Sciatic nerve (tissue), 2 donors: ENCODE results near the gene BBS1. TPM values are rescaled to one million over a fixed set of nuclear protein-coding genes. Genes with fewer than 3 reads are reported as not detected.

Source experiments
- ATAC-seq: fragments of 200-7000 bp; cut with Tn5 transposase; one replicate; pipeline ENCODE4 v1.9.1; 2020; ENCODE audit warnings: mild to moderate bottlenecking, moderate library complexity
- DNase-seq: peaks from one replicate; pipeline ENCODE4 v3.0.0-alpha.2; 2020; ENCODE audit warnings: low spot score
- intact Hi-C: fragments of 100-400 bp; cut with DNase I; formaldehyde crosslinking; loops from one replicate; pipeline ENCODE4 v1.14.2; 2022
- total RNA-seq: library from RNA; stranded (reverse); fragmentation: NEBNext Ultra II Directional; extraction: Animal tissue kit (Norgen Biotek cat#: 25700); gene quantifications from one replicate; pipeline ENCODE4 v1.2.1, GENCODE V29; 2021
- donor health status: DM: no; HTN: no; CAD: no.
- donor health status: DM: no; HTN: no; CAD: no.

The BBS1 gene
- total RNA-seq, 1 donor from 2014 or later = 47.6 TPM

GRCh38 chr11:66476173-66476840 is 34.1 kb upstream of the BBS1 start:
- no peak for DNase-seq
- no peak for ATAC-seq
- intact Hi-C loops = no loop called here

GRCh38 chr11:66476841-66477251 is 33.6 kb upstream of the BBS1 start:
- intact Hi-C loops = no loop called here
- DNase-seq (no peak), ATAC-seq (no peak)

- intact Hi-C loops = no loop called here
- DNase-seq (no peak), ATAC-seq (no peak)
Measured at GRCh38 chr11:66477263-66478201, 32.9 kb upstream of the BBS1 start.

GRCh38 chr11:66478729-66479393 is 31.6 kb upstream of the BBS1 start:
- no peak for DNase-seq
- intact Hi-C loops = no loop called here
- no peak for ATAC-seq

- ATAC-seq (peak; percentile 29), DNase-seq (no peak)
- intact Hi-C loops = no loop called here
Measured at GRCh38 chr11:66479394-66480116, 30.9 kb upstream of the BBS1 start.

GRCh38 chr11:66480117-66480938 is 30.1 kb upstream of the BBS1 start, which contains the start of gene DPP3:
TSS of gene DPP3 (plus strand) at chr11:66480434. CDS start at chr11:66482201, 1,767 bp downstream.
- intact Hi-C loops = no loop called here
- ATAC-seq = peak; percentile 98
- peak; percentile 98 for DNase-seq

GRCh38 chr11:66484806-66485380 is 25.5 kb upstream of the BBS1 start:
- DNase-seq = no peak
- ATAC-seq = no peak
- intact Hi-C loops = loop anchor here (5.0 kb wide), 1 partner anchor 753 kb away; no protein-coding TSS in a partner anchor

GRCh38 chr11:66488957-66489356 is 21.5 kb upstream of the BBS1 start:
- no peak for DNase-seq
- intact Hi-C loops = loop anchor here (5.0 kb wide), 1 partner anchor 757 kb away; no protein-coding TSS in a partner anchor
- ATAC-seq = no peak

- intact Hi-C loops = loop anchor here (5.0 kb wide), 1 partner anchor 757 kb away; no protein-coding TSS in a partner anchor
- ATAC-seq (no peak), DNase-seq (no peak)
Measured at GRCh38 chr11:66489636-66490035, 20.8 kb upstream of the BBS1 start.

- DNase-seq (no peak), ATAC-seq (peak; percentile 11)
- intact Hi-C loops = no loop called here
Measured at GRCh38 chr11:66491315-66491935, 19.0 kb upstream of the BBS1 start.

- ATAC-seq = no peak
- intact Hi-C loops = no loop called here
- DNase-seq = no peak
Measured at GRCh38 chr11:66492161-66492865, 18.1 kb upstream of the BBS1 start.

GRCh38 chr11:66493130-66493529 is 17.3 kb upstream of the BBS1 start:
- DNase-seq (no peak), ATAC-seq (no peak)
- intact Hi-C loops = no loop called here

- no peak for ATAC-seq
- no peak for DNase-seq
- intact Hi-C loops = no loop called here
Measured at GRCh38 chr11:66494458-66494857, 16.0 kb upstream of the BBS1 start.

GRCh38 chr11:66494935-66495334 is 15.5 kb upstream of the BBS1 start:
- intact Hi-C loops = no loop called here
- ATAC-seq (no peak), DNase-seq (no peak)

- DNase-seq = no peak
- no peak for ATAC-seq
- intact Hi-C loops = no loop called here
Measured at GRCh38 chr11:66495401-66495854, 15.0 kb upstream of the BBS1 start.

GRCh38 chr11:66497206-66497605 is 13.2 kb upstream of the BBS1 start:
- ATAC-seq = no peak
- intact Hi-C loops = no loop called here

GRCh38 chr11:66498506-66498905 is 11.9 kb upstream of the BBS1 start:
- DNase-seq (no peak), ATAC-seq (no peak)
- intact Hi-C loops = no loop called here

More at GRCh38 chr11:66497206-66497605, 13.2 kb upstream of the BBS1 start:
- no peak for DNase-seq
